ENCODE results near the gene NFKB2. TPM values are rescaled to one million over a fixed set of nuclear protein-coding genes. Genes with fewer than 3 reads are reported as not detected.

Gene NFKB2
- total and polyA plus RNA-seq, 2 of the 4 experiments (the other 2 are of a cell fraction): 16.1 to 32.3 TPM

DNA sequence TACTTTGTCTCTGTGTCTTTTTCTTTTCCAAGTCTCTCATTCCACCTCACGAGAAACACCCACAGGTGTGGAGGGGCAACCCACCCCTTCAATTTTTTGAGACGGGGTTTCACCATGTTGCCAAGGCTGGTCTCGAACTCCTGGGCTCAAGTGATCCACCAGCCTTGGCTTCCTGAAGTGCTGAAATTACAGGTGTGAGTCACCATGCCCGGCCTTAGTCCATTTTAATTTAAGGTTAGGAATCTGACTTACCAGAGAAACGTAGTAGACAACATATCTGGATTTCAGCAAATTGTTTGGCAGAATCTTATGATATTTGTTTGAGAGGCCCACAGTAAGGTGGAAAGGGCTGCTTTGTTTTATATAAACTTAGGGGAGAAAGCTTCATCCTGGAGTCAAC is 3.2 kb upstream of the NFKB2 start:
- 60% methylated on average over 1 of the region's 5 CpGs; no CpG with 5 or more reads in 1 of the 2 experiments for WGBS, 2 experiments (ENCODE audit: extremely low coverage in 2 of 2, insufficient read length in 1 of 2)

More for the DNA sequence above, 3.2 kb upstream of the NFKB2 start:
- H3K79me1 ChIP-seq (ENCODE audit: low read depth in 1 of 2, low read length in 2 of 2): peaks cover 13 to 22% of the 10 kb centered on the region in 2 experiments
- no peak overlapping the region for H3K23ac ChIP-seq (ENCODE audit: low read depth, low read length)
- H3K4me1 ChIP-seq (ENCODE audit: control insufficient read depth, insufficient read depth, low read length): peaks cover 7% of the 10 kb centered on the region
- H3K4me2 ChIP-seq (ENCODE audit: low read depth, low read length): no peak overlapping the region
- CTCF ChIA-PET: no interaction called here
- no peak overlapping the region for H2BK5ac ChIP-seq (ENCODE audit: low read depth, low read length, poor library complexity, severe bottlenecking)
- no peak overlapping the region for H4K5ac ChIP-seq (ENCODE audit: low read depth, low read length)
- H3K9ac ChIP-seq (ENCODE audit: low read depth, low read length): no peak overlapping the region
- H2BK20ac ChIP-seq (ENCODE audit: low read depth, low read length): no peak overlapping the region
- no peak overlapping the region for H3K4ac ChIP-seq (ENCODE audit: low read depth, low read length)
- no peak overlapping the region for H2AFZ ChIP-seq (replicated peaks; ENCODE audit: low read length, poor library complexity)
- in situ Hi-C loops (cut with MboI; ENCODE audit: low sequenced_read_pairs) (loop anchor here (5.0 kb wide), 1 partner anchor 85 kb away; no protein-coding TSS in a partner anchor), intact Hi-C loops (cut with micrococcal nuclease) (loop anchor here (10.0 kb wide), 1 partner anchor 252 kb away; the partner anchor contains the start of gene TRIM8), dilution Hi-C loops (cut with HindIII; ENCODE audit: low sequenced_read_pairs, unreplicated experiment) (no loop called here)
- POLR2A ChIA-PET (ENCODE audit: unreplicated experiment): no interaction called here
- BruUV-seq (replicated peaks): no TSS peak
- no peak overlapping the region for H2BK15ac ChIP-seq (ENCODE audit: low read depth, low read length)
- no peaks in the 10 kb centered on the region for H3K27me3 ChIP-seq (ENCODE audit: control insufficient read depth, insufficient read depth, low read length)
- peaks cover 10% of the 10 kb centered on the region for H3K9me1 ChIP-seq (ENCODE audit: insufficient read depth, low read length)
- H2BK120ac ChIP-seq (ENCODE audit: low read depth, low read length): no peak overlapping the region
- no peak for TF ChIP-seq CEBPB (IDR thresholded peaks at IDR 0.05; ENCODE audit: low read depth, low read length)
- no peak overlapping the region for H3K27ac ChIP-seq (ENCODE audit: insufficient read depth, low read length)
- no peak overlapping the region for H2AK9ac ChIP-seq (replicated peaks; ENCODE audit: low read depth, low read length, poor library complexity)
- H3K9me3 ChIP-seq (ENCODE audit: control insufficient read depth, insufficient read depth, low read length): no peaks in the 10 kb centered on the region
- H3K56ac ChIP-seq (ENCODE audit: extremely low read depth, insufficient read depth, low read length): no peak overlapping the region
- H3K14ac ChIP-seq (replicated peaks; ENCODE audit: low read depth, low read length): no peak overlapping the region
- no peak overlapping the region for H4K8ac ChIP-seq (ENCODE audit: low read depth in 2 of 2, low read length in 2 of 2)
- H3K4me3 ChIP-seq (ENCODE audit: insufficient read depth, low read depth, low read length): no peak overlapping the region
- H2AK5ac ChIP-seq (ENCODE audit: low read depth, low read length): no peak overlapping the region
- 0 out of 2 replicates have a peak, but pooled peaks cover 3% of the 10 kb centered on the region for H4K20me1 ChIP-seq (ENCODE audit: insufficient read depth, low read length)
- no peak overlapping the region for H3K18ac ChIP-seq (ENCODE audit: low read depth, low read length)
- no peak overlapping the region for H4K91ac ChIP-seq (ENCODE audit: insufficient read depth, low read depth, low read length)
- ATAC-seq (ENCODE audit: low read depth): no peak
- H3K36me3 ChIP-seq (ENCODE audit: control insufficient read depth, insufficient read depth, low read length): 0 out of 2 replicates have a peak, but pooled peaks cover 2% of the 10 kb centered on the region
- no peak for DNase-seq

All from IMR-90 (cell line).